Middle frontal gyrus (tissue), 1 donor: Measurements from ENCODE around the gene CNIH2.
"Not testable (repeated sequence)": the region's sequence is repeated elsewhere in the genome, so short reads cannot be mapped to it uniquely, and the experiment has no call there.

Experiments
- DNase-seq: peaks from one replicate; pipeline ENCODE4 v3.0.0-alpha.2; 2015; ENCODE audit warnings: low spot score; ENCODE audit errors: extremely low spot score

Gene CNIH2

DNA sequence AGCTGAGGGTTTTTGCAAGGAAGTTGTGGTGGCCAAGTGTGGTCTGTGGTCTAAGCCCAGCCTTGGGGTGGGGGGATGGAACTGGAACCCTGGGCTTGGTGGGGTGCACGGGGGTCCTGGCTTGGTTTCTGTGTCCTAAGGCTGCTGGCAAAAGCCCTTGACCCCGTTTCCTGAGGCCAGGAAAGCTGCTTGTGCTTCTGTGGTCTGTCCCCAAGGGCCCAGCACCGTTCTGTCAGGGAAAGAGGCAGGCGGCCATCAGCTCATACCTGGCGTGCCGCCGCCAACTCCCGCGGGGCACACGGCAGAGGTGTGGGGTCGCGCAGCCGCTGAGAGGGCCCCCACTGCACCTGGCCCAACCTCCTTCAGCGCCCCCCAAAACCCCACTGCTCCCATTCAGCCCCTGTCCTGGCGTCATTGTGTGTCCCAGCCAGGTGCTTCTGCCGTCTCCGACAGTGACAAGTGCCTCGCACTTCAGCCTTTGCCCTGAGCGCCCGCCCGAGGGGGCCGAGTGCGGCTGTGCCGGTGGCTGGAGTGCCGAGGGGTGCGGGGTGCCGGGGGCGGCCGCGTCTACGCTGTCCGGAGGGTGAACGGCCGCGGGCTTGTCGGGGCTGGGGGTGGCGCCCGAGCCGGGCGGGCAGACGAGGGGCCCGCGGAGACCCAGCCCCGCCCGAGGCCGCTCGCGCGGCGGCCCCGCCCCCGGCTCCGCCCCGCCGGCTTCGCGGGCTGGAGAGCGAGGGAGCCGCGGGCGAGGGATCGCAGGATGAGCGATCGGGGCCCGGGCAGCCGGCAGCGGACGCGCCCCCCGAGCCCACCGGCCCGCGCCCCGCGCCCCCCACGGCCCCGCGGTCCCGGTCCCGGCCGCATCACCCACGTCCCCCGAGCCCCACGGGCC is at the start of gene CNIH2:
TSS of gene CNIH2 (plus strand) at position 705 of the 892 bp plus-strand sequence. CDS start 282 bp downstream, outside the sequence.
- no peak for DNase-seq

DNA sequence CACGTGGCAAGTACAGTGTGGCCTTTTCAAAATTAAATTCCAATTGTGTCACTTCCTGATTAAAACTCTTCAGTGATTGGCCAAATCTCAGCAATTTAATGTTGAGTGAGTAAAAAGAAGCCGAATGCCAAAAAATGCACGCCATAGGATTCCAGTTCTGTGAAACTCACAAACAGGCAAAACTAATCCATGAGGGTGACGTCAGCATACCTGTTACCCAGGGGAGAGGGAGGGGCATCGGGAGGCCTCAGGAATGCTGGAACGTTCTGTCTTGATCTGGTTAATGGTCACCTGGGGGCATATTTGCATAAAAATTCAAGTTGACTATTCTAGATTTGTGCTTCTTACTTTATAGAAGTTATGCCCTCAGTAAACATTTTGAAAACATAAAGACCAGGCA is 49.5 kb upstream of the CNIH2 start:
- DNase-seq: no peak

DNA sequence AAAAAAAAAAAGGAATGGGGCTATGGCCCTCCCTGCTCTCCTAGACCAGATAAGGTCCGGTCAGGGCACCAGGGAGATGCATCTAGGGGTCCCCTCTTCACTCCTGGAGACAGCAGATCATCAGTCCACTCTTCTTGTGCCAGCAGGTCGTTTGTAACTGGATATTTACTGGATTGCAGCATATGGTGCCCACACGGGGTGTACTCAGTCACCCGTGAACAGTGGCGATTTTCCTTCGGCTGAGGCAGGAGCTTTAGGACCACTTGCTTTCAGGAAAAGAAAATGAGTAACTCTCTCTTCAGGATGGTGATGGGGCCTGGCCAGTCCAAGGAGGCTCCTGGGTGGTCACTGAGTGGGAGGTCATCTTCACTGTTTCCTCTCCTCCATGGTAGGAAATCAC is 47.8 kb upstream of the CNIH2 start:
- DNase-seq: no peak

DNA sequence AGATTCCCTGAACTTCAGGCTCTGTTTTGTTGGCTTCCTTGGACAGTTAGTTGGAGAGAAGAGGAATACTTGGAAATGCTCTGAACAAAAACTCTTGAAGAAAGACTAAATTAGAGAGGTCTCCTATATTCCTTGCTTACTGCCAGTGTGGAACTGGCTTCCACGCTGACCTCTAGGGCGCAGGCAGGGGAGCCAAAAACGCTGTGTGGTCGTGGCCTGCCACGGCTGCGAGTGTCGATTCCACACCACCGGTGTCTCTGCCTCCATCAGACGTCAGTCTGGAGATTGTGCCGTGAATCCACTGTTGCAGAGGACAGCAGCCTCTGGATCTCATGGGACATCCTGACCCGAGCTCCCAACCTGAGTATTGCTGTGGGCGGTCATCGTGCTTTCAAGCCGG is 47.0 kb upstream of the CNIH2 start:
- no peak for DNase-seq

DNA sequence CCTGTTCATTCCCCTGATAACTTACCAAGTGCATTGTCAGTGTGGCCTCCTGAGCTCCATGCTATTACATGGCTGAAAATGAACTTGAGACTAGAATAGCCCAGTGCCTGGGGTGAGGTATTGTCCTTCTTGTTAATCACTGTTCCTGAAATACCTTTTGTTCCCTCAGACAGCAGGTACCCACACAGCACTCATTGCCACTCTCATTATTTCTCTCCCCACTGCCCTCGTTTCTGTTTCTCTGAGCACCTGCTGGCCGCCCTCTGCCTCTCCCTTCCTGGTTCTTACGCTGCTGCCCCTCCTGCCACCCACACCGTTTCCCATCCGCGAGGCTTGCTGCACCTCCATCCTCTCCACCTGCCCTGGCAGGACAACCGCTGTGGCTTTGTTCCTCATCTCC is 46.4 kb upstream of the CNIH2 start:
- no peak for DNase-seq

DNA sequence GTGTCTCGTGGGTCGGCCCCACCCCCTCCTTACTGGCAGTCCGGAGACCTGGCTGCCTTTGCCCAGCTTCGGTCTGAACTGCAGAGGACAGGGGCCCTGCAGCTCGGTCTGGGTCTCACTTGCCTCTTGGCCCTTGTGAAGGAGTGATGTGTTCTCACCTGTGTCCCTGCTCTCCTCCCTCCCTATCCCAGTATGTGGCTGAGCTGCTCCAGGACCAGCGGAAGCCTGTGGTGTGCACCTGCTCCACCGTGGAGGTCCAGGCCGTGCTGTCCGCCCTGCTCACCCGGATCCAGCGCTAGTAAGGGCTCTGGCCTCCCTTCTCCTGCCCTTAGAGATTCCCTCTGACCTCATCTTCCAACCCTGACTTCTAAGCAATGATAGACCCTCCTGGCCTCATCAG is 45.2 kb upstream of the CNIH2 start:
- DNase-seq: no peak

DNA sequence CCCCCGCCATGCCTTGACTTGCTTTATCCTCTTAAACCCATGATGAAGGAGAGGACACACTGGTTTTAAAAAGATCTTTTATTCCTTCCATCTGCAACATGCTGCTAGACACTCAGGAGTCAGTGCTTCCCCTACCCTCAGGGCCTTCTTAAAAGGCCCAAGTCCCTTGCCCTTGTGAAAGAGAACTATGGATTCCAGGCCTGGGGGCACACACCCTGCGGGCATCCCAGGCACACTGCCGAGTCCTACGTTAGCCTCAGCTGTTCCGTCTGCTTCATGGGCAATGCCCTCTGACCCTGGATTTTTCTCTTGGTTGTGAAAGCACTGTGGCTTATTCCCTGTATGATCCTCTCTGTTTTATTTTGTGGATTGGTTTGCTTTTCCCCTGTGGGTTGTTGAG is 44.7 kb upstream of the CNIH2 start:
- no peak for DNase-seq

DNA sequence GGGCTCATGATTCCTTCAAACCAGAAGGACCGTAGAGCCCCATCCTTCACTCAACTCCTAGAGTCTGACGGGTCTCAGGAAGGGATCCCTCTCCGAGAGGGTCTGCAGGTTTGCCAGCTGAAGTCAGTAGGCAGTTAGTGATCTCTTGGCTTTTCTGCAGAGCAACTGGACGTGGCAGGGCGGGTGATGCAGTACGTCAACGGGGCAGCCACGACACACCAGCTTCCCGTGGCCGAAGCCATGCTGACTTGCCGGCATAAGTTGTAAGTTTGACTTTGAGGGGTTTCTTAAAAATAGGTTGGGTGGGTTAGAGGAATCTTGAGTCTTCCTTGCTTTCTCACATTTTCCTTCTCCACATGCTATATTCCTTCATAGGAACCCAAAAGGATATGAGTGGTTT is 42.8 kb upstream of the CNIH2 start:
- no peak for DNase-seq

DNA sequence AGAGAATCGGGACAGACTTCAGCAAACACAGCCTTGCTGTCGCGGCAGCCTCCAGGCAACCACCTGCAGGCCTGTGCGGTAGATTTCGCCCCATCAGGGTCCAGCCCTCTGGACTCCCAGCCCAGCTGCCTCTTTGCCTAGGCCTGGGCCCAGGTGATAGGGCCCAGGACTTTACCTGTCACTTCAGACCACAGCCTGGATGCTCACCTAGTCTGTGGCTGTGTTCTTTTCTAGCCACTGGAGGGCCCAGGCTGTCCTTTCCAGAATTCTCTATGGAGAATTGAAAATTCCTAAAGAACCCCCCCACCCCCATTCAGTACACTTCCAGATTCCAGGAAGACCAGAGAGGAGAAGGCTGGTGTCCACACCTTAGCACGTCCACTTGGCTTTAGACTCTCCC is 40.1 kb upstream of the CNIH2 start:
- no peak for DNase-seq

DNA sequence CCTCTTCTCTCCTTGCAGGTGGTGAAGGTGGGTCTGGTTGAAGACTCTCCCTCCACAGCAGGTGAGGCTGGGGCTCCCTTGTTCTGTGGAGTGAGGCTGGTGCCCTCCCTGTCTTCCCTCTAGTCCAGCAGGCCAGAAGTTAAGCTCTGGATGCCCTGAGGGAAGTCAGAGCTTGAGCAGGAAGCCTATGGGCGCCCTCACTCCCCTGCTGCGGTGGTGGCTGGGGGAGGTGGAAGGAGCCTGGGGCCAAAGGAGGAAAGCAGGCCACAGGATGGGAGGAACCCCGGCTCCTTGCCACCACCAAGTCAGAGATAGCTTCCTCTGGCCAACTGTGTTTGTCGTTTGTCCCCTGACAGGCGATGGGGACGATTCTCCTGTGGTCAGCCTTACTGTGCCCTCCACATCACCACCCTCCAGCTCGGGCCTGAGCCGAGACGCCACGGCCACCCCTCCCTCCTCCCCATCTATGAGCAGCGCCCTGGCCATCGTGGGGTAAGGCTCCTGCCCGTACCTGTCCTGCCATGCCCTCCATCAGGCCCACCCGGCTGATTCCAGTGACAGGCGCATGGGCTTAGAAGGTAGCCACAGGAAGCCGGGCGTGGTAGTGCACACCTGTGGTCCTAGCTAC is 39.1 kb upstream of the CNIH2 start:
- no peak for DNase-seq

DNA sequence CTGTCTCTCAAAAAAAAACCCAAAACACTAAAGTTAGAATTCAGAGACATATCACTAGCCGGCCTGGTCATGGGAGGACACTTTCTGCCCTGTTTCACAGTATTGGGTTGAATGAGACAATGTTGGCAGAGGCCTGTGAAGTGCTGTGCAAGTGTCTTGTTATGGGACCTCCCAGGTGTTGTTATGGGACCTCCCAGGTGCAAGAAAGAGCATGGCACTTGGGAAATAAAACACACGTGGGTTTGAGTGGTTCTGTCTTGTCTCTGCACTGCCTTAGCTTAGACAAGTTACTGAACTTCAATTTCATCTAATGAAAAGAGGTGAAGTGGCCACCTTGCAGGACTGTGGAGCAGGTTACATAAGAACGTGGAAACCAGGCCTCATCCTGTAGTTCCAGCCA is 38.5 kb upstream of the CNIH2 start:
- DNase-seq: no peak

DNA sequence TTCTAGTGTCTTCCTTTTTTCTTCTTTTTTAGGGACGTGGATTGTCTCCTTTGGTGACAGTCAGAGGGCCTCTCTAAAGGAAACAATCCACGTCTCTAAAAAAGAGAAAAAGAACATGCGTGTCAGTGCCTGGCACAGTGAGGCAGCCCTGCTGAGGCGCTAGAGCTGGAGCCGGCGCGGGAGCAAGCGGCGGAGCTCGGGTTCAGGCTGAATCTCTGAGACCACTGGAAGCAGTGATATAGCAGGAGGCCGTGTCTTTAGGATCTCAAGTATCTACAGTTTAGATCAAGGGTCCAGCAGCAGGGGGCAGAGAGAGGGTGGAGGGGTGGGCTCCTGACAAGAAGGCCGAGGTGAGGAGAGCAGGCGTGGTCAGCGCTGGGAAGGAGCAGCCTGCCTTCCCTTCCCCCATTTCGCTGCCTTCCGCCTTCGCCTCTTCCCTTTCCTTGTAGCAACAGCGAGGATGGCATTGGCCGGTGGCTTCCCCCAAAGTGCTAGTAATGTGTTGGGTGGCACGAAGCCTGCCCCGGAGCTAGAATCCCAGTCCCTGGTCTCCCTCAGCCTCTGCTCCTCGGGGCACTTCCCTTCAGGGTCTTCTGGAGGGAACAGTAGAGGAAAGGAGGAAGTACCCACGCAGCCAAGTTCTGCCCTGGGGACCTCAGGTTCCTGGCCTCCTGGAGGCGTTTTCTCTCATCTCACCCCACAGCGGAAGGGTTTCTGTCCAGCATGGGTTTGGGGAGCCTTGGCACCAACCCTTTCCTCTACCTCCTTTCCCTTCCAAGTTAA is 37.8 kb upstream of the CNIH2 start:
- DNase-seq: no peak

DNA sequence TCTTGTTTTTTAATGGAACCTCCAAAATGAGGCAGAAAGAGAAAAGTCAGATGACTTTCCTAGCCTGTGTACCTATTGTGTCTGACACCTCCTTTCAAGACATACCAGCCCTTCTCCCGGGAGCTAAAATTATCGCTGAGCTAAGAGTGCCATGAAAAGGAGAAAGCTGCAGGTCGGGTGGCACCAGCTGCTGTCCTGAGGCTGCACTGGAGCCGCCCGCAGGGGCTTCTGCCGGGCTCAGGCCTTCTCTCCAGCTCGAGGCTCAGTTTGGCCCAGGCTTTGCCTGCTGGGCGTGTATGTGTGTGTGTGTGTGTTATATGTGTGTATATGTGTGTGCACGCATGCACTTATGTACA is 37.2 kb upstream of the CNIH2 start:
- no peak for DNase-seq

DNA sequence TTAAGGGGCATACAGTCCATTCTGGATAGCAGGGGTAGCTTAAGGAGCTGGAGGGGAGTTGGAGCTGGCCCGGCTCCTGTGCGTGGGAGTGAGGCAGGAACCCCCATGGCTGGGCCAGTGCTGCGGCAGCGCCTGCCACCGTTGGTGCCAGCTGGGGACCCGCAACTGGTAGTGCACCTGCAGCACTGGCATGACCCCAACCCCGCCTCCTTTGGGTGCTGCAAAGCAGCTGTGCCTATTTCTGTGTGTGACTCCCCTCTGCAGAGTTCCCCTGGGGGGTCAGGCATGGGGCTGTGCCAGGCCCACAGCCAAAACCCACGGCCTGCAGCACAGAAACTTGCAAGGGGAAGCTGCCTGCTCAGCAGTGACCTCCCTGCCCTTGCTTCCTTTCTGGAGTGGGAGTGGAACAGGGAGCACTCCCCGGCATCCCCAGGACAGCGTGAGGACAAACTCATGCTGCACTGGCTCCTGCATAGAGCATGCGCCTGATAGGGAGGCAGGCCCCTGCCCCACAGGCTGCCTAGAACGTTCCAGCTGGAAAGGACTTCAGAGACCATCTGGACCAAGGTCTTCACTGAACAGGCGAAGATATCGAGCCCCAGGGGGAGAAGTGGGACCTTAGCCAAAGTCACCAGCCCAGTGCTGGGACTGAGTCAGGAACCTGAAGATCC is 35.7 kb upstream of the CNIH2 start:
- no peak for DNase-seq

DNA sequence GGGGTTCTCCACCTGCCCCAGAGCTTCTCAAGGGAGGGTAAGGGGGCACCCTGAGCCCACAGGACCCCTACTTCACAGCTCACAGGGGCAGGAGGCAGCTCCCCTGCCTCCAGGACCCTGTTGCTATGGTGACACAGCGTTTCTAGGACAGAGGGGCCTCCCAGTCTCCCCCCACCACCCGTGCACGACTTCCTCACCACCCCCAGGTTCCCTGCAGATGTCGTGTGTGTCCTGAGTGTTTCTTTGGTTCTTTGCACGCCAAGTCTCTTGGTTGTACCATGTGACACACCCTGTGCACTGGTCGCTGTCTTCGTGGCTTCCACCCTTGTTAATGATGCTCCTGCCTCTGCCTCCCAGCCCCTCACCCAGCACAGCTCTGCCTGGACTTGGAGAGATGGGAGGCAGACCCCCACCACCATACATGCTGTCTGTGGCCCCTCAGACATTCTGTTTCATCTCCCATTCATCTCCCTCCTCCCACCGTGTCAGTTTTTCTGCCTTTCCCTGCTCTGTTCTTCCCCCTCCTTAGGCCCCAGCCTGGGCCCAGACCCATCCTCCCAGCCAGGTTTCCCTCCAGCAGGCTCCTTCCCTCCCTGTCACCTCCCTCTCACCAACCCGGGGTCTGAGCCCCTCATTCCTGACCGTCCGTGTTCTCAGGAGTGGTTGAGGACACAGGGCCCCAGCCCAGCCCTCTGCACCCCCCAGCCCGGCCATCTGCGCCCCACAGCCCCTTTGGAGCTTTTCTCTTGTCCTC is 34.0 kb upstream of the CNIH2 start:
- DNase-seq: no peak

DNA sequence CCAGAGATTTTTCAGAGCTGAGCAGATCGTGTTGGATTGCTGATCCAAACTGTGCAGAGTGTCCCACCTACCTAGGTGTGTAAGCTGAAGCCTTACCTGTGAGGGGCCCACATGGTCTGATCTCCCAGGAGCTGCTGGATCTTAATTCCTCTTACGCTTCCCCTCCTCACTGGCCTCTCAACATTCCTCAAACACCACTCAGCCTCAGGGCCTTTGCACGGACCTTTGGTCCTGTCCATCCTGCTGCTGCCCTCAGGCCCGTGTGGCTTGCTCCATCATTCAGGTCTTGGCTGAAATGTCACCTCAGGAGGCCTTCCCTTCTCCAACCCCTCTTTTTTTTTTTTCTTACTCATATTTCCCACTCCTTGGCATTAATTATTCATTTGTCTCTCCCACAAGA is 30.7 kb upstream of the CNIH2 start:
- DNase-seq: no peak

DNA sequence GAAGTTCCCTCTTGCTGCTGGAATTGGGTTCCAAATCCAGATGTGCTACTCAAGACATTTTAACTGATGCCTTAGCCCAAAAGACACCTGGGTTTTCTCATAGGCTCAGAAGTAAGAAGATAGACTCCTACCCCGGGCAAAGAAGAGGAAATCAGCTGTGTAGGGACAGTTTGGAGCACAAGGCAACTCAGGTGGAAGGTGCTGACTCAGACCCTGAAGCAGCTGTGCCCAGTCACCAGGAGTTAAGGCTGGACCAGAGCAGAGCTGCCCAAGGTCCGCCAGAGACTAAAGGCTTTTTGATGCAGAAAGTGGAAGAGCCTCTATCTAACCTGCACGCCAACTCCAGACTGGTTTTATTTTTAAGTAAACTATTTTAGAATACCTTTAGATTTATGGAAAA is 30.2 kb upstream of the CNIH2 start:
- no peak for DNase-seq

DNA sequence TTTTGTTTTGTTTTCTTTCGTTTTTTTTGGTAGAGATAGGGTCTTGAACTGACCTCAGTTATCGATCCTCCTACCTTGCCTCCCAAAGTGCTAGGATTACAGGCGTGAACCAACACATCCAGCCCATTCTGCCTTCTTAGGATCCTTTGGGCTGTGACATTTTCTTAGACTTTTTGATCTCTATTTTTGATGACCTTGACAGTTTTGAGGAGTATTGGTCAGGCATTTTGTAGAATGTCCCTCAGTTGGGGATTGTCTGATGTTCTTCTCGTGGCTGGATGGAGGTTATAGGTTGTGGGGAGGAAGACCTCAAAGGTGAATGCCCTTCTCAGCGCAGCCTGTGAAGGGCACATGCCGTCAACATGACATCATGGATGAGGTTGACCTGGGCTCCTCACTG is 29.1 kb upstream of the CNIH2 start:
- DNase-seq: no peak

DNA sequence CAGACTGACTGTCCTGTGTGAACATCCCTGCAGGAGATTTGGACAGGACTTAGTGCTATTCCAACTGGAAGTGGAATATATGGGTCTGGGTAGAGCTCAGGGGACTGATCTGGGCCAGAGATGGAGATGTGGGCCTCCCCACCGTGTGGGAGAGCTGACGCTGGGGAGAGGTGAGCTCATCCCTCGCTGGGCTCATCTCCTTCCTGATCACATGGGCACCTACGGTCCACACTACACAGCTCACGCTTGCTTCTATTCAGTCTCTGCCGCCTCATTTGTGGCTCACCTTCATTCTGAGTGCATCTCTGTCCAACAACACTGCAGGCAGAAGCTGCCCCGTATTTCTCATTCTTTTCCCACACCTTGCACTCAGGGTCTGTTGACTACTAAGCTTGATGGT is 26.2 kb upstream of the CNIH2 start:
- DNase-seq: no peak

DNA sequence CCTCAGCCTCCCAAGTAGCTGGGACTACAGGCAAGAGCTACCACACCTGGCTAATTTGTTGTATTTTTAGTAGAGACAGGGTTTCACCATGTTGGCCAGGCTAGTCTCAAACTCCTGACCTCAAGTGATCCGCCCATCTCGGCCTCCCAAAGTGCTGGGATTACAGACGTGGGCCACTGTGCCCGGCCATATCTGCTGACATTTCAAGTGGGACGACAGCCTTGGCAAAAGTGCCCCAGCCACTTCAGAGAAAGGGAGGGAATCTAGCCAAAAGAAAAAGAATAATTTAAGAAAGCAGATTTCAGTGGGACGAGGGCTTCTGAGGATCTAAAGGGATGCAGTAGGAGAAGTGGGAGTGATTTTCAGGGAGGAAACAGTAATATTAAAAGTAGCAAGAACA is 24.9 kb upstream of the CNIH2 start:
- not testable (repeated sequence) for DNase-seq

DNA sequence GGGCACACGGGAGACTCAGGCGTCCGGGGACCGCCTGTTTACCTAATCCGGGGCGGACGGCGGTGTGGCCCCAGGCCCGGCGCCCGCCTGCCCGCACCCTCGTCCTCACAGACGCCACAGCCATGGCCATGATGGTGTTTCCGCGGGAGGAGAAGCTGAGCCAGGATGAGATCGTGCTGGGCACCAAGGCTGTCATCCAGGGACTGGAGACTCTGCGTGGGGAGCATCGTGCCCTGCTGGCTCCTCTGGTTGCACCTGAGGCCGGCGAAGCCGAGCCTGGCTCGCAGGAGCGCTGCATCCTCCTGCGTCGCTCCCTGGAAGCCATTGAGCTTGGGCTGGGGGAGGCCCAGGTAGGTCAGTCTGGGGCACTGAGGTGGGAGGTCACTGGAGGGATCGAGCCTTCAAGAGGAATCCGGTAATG is 19.5 kb upstream of the CNIH2 start:
- DNase-seq: no peak
